D341Med (cell line): ENCODE data around the gene DNAH14.
"Not testable (repeated sequence)": the region's sequence is repeated elsewhere in the genome, so short reads cannot be mapped to it uniquely, and the experiment has no call there.

Experiments used
- DNase-seq: peaks from one replicate; pipeline ENCODE4 v3.0.0; 2012; ENCODE audit warnings: low spot score

The DNAH14 gene

DNA sequence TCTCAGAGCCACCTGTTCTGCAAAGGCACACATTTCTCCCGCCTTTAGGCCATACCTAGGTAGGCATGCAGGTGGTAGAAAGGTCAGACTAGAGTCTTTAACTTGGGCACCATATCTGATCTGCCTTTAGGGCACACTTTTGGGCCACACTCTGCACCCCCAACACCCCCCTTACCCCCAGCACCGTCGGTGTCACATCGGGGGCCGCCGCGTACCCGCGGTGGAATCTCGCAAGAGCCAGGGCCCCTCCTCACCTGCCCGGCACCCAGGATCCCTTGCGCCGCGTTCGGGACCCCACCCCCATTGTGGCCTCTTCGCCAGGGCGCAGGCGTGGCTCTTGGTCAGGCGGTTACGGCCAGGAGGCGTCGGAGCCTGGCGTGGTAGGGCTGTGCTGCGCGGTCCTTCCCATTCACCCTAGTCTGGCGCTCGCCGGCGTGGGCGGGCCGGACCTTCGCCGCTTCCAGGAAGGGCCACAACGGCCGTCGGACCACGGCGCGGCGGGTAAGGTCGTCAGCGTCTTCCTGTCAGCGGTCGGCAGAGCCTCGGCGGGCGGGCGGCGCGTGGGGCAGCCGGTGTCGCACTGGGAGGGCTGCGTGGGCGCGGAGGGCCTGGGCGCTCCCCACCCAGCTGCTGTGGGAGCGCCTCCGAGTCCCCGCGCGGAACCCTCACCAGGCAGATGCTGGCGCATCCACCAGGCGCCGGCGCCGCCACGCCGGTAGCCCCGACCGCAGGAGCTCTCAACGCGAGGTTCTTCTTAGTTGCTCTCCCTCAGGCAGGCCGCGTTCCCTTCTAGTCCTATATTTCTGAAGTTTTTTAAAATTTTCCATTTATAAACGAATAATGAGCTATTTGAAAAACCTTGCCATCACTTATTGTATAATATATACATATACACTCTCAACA, at the start of gene DNAH14:
TSS of gene DNAH14 (plus strand) at position 341 of the 903 bp plus-strand sequence. CDS start 23,028 bp downstream, outside the sequence.
- DNase-seq = peak; percentile 80

DNA sequence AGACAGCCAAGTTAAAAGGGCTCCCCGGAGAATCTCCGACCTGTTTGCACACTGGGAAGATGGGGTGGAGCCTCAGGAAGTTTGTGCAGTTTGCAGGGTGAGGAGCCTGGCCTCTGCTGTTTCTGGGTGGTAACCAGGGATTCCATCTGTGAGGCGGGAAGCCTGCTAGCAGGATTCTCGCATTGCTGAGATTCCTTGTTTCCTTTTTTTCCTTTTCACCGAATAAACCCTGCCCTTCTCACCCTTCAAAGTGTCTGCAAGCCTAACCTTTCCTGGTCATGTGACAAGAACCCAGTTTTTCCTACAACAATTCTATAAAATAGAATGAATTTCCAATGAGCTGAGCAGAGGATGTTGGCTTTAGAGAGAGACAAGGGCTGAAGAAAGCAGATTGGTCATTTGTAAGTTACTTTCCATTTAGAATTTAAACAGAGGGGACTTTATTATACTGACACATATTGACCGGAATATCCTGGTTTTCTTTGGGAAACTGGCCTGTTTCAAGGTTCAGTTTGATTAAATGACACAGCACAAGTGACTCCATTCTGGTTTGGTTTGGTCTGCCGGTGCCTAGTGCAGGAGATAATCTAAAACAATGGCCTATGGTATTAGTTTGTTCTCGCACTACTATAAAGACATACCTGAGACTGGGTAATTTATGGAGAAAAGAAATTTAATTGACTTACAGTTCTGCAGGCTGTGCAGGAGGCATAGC, 48.7 kb upstream of the DNAH14 start:
- no peak for DNase-seq

DNA sequence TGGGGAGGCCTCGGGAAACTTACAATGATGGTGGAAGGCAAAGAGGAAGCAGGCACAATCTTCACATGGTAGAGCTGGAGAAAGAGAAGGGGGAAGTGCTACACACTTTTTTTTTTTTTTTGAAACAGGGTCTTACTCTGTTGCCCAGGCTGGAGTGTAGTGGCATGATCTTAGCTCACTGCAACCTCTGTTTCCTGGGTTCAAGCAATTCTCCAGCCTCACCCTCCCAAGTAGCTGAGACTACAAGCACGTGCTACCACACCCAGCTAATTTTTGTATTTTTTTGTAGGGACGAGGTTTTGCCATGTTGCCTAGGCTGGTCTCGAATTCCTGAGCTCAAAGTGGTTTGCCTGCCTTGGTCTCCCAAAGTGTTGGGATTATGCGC, 48.2 kb upstream of the DNAH14 start:
- DNase-seq = not testable (repeated sequence)

DNA sequence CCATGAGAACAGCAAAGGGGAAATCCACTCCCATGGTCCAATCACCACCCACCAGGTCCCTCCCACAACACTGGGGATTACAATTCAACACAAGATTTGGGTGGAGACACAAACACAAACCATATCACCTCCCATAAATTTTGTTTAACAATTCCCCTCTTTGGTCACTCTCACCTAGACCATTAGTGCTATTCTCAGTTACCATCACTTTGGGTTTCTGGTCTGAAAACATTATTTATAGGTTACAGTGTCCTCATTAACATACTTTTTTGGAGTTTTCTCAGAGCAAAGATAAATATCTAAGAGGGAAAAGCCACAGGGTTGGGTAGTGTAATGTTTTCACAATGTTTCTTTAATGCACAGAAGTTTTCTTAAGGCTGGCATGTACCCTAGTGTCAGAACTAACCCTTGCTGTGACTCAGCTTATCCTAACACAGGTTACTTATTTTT, 47.7 kb upstream of the DNAH14 start:
- no peak for DNase-seq

DNA sequence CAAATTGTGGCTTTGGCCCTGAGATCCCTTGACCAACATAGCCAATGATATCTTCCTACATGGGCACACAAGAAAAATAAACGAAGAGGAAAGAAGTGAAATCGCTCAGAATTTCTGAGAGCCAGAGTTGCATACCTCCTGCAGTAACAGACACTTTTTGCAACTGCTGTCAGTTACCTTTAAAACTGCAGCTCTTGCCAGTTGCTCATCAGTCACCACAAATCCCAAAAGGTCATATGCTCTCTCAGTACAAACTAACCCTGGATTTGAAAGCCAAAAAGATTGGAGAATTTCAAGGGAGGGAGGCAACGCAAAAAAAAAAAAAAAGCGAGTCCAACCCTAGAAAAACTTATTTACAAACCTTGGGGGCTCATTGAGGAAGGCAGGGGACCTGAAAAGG, 47.2 kb upstream of the DNAH14 start:
- no peak for DNase-seq

DNA sequence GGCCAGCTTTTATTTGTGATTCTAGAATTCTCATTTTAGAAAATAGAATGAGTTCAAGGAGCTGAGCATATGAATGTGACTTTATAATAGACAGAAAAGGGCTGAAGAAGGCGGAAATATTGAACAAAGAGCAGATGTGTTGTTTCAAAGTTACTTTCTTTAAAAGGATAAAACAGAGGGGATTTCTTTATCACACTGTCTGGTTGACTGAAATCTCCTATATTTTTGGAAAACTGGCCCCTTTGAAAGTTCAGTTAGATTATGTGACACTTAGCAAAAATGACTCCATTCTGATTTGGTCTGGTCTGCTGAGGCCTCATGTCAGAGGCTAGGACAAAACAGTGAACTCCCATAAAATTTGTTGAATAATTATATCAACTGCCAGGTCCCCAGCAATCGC, 46.4 kb upstream of the DNAH14 start:
- no peak for DNase-seq

DNA sequence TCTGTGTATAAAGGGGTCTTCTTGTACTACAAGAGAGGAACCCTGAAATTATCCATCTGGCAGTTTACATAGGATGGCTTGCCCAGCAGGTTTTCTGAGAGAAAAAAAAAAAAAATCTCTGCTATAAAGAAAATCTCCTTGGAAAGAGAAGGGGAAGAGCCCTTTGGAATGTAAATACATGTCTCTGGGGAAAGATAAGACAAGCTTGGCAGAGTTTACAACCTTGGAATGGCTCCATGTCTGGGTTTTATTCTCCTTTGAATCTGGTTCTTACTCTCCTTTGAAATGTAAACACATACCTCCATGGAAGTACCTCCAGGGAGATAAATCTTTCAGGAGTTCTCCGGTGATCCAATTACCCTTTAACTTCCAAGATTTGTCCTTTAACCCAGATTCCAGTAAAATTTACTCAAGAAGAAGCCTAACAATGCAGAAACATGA, 45.1 kb upstream of the DNAH14 start:
- no peak for DNase-seq

DNA sequence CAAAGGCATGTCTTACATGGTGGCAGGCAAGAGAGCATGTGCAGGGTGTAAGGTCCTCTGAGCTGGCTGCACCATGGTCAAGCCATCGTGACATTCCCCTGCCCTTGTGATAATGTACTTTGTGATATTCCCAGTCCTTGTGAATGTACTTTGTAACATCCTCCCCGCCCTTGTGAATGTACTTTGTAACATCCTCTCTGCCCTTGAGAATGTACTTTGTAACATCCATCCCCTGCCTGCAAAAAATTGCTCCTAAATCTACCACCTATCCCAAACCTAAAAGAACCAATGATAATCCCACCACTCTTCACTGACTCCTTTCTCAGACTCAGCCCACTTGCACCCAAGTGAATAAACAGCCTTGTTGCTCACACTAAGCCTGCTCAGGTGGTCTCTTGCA, 44.1 kb upstream of the DNAH14 start:
- DNase-seq = not testable (repeated sequence)

DNA sequence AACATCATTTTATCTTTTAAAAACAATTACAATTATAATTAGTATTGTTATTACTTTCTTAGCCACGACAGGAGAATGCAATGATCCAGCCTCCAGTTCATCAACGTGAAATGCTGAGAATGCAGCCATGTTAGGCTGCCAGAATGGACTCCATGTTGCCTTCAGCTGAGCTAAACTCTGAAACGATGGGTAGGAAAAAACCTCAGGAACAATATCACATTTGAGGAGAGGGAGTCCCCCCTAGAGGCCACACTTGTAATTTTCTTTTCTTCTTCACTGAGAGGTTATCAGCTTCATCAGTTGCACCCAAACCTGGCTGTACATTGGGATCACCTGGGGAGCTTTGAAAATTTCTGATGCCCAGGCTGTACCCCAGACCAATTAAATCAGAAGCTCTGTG, 34.6 kb upstream of the DNAH14 start:
- DNase-seq = peak; percentile 37

DNA sequence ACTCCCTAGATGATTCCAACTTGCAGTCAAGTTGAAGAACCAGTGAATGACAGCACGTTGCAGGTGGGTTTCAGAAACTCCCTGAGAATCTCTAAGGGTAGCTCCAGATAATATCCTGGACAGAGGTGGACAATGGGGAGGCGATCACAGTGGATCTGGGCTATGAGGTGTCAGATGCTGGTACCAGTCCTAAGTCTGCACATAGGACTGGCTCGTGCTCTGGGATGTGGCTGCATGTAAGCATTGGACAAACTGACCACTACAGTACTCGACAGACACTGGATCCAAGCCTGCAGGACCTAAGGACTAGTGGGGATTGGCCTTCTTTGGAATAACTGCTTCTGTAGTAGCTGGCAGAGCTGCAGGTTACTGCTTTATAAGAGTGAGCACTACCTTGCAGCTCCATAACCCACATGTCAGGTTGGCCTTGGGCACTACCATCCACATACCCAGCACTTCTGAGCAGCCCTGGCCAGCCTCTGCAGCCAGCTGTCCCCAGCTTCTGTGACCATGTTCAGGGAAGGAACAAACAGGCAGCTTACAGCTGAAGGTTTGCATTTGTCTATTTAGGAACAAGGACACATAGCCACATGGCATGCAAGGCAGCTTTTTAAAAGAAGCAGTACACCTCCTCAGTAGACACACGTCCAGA, 33.2 kb upstream of the DNAH14 start:
- no peak for DNase-seq

DNA sequence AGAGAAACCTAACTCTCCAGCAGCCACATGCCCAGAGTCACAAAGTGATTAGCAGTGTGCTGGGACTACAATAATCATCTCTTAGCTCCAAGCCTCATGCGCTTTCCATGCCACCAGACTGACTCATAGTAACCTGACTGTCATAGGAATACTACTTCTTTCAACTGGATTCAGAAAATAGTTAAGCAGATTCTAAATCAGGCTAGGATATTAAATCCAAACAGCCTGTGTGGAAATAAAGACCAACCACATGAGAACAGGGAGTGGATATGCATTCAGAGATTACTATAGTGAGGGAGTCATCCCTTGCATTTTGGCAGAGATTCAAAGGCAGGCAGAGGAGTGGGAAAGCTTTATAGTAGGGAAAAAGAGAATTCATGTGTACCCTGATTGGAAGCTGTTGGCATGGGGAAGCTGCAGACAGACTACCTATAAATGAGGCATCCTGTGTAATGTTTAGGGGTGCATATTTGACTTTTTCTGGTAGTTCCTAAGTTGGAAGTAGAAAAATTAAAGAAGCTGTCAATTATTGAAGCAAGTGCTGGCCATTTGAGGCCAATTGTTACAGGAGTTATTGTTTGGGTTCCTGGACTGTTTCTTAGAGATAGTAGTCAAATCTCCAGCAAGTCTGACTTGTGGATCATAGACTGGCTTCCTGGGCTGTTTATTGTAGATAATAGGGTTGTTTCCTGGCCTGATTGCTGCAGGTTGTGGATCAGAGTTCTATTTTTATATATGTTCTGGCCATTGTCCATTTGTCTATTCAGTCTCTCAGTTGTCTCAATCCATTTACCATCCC, 31.7 kb upstream of the DNAH14 start:
- DNase-seq = no peak

DNA sequence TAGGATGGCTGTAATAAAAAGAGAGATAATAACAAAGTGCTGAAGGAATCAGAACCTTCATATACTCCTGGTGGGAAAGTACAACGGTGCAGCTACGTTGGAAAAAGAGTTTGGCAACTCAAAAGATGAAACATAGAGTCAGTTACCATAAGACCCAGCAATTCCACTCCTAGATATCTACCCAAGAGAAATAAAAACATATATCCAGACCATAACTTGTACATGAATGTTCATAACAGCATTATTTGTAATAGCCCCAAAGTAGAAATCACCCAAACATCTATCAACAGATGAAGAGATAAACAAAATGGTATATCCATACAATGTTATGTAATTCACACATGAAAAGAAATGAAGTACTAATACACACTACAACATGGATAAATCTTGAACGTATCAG, 30.5 kb upstream of the DNAH14 start:
- DNase-seq = no peak

DNA sequence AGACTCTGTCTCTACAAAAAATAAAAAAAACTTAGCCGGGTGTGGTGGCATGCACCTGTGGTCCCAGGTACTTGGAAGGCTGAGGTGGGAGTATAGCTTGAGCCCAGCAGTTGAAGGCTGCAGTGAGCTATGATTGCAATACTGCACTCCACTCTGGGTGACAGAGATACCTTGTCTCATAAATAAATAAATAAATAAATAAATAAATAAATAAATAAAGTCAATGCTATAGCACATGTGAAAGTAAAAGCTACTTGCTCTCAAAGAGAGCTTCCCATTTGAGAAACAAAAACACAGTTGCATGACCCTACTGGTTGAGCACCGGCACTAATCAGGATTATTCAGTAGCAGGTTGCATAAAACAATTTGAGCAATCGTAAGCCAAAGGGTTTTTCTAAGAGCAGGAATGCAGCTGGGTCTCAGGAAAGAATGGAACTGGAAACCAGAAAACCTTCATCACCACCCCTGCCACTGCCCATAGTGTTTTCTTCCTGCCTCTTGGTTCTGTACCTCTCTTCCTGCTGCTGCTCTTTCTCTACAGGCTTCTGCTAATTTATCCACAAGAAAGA, 29.3 kb upstream of the DNAH14 start:
- no peak for DNase-seq

DNA sequence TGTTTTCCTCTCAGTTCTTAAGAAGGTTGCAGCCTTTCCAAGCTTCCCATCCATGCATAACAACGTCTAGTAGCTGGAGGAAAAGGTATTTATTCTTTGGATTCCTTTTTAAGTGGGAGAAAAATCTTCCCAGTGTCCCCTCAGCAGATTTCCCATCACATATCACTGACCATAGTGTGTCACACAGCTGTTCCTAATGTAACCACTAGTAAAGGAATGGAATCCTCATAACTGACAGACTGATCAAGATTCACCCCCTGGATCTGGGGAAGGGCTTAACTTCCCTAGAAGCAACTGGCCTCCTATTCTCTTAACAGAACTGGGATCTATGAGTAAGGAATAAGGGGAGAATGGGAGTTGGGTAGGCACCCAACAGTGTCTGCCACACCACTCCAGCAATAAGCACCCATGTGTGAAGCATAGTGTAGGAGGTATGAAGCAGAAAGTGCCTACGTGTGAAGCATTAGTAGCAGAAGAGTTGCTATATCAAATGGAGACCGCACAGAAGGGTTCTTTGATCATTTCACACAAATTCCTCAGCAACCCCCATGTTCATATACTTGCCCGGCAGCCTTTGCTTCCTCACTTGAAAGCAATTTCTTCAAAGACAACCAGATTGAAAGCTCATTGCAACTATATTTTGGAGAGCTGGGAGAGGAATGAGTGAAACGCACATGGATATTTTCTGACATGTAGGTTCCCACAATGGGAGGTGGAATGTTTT, 28.2 kb upstream of the DNAH14 start:
- DNase-seq = no peak

DNA sequence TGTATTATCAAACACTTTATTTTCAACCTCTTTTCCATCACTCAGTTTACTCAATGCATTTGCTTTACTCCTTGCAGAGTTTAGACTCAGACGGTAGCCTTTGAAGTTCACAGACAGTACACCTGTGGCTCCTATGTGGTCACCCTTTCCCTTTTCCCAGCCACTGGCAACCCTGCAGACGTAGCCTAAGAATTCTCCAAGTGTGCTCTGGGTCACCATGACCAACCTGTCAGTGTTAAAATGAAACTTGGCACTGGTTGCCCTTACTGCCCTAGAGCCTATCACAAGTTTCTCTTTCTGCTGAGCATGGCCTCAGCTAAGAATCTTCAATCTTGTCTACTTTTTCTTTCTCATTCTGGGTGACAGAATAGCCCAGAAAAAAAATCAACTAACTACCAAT, 25.5 kb upstream of the DNAH14 start:
- DNase-seq = no peak

DNA sequence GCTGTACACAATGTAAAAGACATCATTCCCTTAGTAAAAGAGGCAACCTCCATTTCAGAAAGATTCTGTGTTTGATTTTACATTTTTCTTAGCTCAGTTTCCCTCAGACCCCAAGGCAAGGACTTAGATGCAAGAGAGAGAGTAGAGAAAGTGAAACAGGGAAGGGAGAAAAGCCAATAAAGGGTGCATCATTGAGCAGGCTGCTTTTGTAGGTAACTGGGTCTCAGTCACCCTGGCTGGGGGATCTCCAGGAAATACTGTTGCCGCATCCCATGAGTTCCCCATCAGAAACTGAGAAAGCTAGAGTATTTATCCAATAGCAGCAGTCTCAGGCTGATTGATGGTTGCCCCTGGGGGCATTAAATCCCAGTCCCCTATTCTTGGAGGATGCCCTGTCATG, 23.1 kb upstream of the DNAH14 start:
- no peak for DNase-seq

DNA sequence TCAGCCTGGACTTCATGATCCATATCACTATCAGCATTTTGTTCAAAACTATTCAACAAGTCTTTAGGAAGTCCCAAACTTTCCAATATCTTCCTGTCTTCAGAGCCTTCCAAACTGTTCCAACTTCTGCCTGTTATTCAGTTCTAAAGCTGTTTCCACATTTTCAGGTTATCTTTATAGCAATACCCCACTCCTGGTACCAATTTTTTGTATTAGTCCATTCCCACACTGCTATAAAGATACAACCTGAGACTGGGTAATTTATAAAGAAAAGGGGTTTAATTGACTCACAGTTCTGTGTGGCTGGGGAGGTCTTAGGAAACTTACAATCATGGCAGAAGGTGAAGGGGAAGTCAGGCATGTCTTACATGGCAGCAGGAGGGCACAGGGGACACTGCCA, 18.3 kb upstream of the DNAH14 start:
- no peak for DNase-seq

DNA sequence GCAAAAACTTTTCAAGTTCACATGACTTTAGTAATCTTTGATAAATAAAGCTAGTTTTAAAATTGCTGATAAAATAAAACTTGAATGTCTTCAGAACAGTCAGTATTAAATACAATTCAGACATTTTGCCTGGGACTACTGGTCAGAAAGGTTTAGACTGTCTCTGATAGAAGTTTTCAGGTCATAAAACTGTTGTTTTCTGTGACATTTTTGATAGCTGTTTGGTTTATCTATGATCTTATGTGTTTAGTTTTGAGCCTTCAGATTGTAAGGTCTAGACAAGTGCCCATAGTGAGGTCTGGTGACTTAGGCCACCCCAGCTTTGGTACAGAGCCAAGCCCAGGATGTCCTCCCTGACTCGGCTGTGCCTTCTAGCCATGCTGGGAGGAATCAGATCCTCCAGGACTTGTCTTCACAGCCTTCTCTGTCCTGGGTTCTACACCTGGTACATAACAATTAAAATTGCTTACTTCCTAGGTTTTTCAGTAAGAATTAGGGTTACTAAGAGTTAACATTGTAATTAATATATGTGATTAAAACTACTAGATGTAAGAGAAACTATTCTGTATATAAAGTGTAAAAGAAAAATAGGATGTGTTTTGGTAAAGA, 15.1 kb upstream of the DNAH14 start:
- DNase-seq = no peak

DNA sequence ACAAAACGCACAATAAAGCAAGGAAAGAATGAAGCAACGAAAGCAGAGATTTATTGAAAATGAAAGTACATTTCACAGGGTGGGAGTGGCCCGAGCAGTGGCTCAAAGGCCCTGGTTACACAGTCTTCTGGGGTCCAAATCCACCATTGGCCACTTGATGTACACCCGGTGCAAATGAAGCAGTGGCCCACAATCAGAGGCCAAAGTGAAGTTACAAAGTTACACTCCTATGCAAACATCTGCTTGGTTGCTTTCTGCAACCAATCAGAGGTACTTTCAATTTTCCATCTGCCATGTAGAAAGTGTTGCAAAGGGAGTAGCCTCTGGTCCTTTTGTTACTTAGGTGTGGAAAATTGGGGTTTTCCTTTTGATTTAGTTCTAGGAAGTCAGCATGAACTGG, 10.0 kb upstream of the DNAH14 start:
- DNase-seq = no peak

DNA sequence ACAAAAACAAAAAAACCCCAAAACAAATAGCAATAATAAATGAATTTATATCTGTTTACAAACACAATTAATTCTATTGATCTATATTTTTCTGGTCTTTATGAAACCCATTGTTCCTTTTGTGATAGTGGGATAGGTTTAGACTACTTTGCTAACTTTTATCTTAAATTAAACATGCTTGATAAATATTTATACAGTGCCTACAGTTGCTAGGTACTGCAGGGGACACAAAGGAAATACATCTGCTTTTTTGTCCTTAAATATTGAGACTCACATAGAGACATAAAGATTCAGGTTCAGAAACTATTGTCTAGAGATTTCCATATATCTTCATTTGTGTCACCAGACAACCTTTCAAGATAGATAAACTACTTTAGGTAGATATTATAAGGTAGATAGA, 8.5 kb upstream of the DNAH14 start:
- DNase-seq = no peak
